HepG2 (cell line): Measurements from ENCODE around the gene GFOD1.
"Not testable (repeated sequence)": the region's sequence is repeated elsewhere in the genome, so short reads cannot be mapped to it uniquely, and the experiment has no call there.

Experiments used
- EZH2 ChIP-seq: conservative IDR thresholded peaks from 2 replicates; pipeline ENCODE4 v1.6.1; 2012; ENCODE audit warnings: mild to moderate bottlenecking, low read depth, low read length, moderate library complexity
- MAFF ChIP-seq: IDR thresholded peaks from 2 replicates; pipeline ENCODE4 v1.6.1; 2011; ENCODE audit warnings: low read depth, low read length, improper control_type of control experiment
- SIN3A ChIP-seq: IDR thresholded peaks from 2 replicates; pipeline ENCODE4 v1.6.1; 2011; ENCODE audit warnings: low read depth, mild to moderate bottlenecking, control low read depth, low read length, borderline replicate concordance
- SOX5 ChIP-seq: IDR thresholded peaks from 2 replicates; pipeline ENCODE4 v1.6.1; 2016; ENCODE audit warnings: borderline replicate concordance
- ZBTB20 ChIP-seq: sonication (generic); formaldehyde crosslinking; IDR thresholded peaks from 2 replicates; pipeline ENCODE4 v1.8.1; 2023; ENCODE audit warnings: missing genetic modification reagents, low read depth, mild to moderate bottlenecking, borderline replicate concordance
- TF ChIP-seq, protein P1 (sequence below): sonication (generic); formaldehyde crosslinking; IDR thresholded peaks from 2 replicates; pipeline ENCODE4 v1.4.0; 2020; ENCODE audit warnings: mild to moderate bottlenecking, missing genetic modification reagents
- TF ChIP-seq, protein P2 (sequence below): sonication (generic); formaldehyde crosslinking; IDR thresholded peaks from 2 replicates; pipeline ENCODE4 v1.5.0; 2020; ENCODE audit warnings: mild to moderate bottlenecking, missing genetic modification reagents, moderate library complexity

DNA sequence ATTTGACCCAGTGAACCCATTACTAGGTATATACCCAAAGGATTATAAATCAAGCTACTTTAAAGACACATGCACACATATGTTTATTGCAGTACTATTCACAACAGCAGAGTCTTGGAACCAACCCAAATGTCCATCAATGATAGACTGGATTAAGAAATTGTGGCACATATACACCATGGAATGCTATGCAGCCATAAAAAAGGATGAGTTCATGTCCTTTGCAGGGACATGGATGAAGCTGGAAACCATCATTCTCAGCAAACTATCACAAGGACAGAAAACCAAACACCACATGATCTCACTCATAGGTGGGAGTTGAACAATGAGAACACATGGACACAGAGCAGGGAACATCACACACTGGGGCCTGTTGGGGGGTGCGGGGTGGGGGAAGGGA, 98.2 kb downstream of the GFOD1 start:
- not testable (repeated sequence) for TF ChIP-seq ZBTB20 (CRISPR knock-in tag); EZH2; SIN3A; MAFF; SOX5 (CRISPR knock-in tag)
- TF ChIP-seq, protein P1, sequence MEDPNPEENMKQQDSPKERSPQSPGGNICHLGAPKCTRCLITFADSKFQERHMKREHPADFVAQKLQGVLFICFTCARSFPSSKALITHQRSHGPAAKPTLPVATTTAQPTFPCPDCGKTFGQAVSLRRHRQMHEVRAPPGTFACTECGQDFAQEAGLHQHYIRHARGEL (CRISPR knock-in tag), result not testable (repeated sequence)
- TF ChIP-seq, protein P2, sequence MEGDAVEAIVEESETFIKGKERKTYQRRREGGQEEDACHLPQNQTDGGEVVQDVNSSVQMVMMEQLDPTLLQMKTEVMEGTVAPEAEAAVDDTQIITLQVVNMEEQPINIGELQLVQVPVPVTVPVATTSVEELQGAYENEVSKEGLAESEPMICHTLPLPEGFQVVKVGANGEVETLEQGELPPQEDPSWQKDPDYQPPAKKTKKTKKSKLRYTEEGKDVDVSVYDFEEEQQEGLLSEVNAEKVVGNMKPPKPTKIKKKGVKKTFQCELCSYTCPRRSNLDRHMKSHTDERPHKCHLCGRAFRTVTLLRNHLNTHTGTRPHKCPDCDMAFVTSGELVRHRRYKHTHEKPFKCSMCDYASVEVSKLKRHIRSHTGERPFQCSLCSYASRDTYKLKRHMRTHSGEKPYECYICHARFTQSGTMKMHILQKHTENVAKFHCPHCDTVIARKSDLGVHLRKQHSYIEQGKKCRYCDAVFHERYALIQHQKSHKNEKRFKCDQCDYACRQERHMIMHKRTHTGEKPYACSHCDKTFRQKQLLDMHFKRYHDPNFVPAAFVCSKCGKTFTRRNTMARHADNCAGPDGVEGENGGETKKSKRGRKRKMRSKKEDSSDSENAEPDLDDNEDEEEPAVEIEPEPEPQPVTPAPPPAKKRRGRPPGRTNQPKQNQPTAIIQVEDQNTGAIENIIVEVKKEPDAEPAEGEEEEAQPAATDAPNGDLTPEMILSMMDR (CRISPR knock-in tag), result not testable (repeated sequence)
